SK-N-SH treated with all-trans-retinoic acid at 6 μM for 48 hours (cell line): ENCODE measurements around the gene SCMH1.

Source experiments
- ARNTL ChIP-seq: fragments of 450-650 bp; formaldehyde crosslinking; IDR thresholded peaks from 2 replicates; pipeline ENCODE4 v1.5.0; 2020; ENCODE audit warnings: low read depth, mild to moderate bottlenecking, moderate library complexity, borderline replicate concordance
- CREB5 ChIP-seq: fragments of 250-450 bp; sonication (Bioruptor Pico); IDR thresholded peaks from 2 replicates; pipeline ENCODE4 v1.5.1; 2020; ENCODE audit warnings: low read depth, mild to moderate bottlenecking, moderate library complexity
- CSRNP3 ChIP-seq: fragments of 250-450 bp; sonication (Bioruptor Pico); IDR thresholded peaks from 2 replicates; pipeline ENCODE4 v1.5.1; 2021; ENCODE audit warnings: mild to moderate bottlenecking, moderate library complexity
- OSR1 ChIP-seq: fragments of 250-450 bp; sonication (Bioruptor Pico); IDR thresholded peaks from 2 replicates; pipeline ENCODE4 v1.8.0; 2022; ENCODE audit warnings: moderate library complexity, mild to moderate bottlenecking, inconsistent platforms
- PATZ1 ChIP-seq: fragments of 250-450 bp; sonication (Bioruptor Pico); IDR thresholded peaks from 2 replicates; pipeline ENCODE4 v1.8.0; 2020; ENCODE audit warnings: mild to moderate bottlenecking, moderate library complexity, borderline replicate concordance
- ZFP30 ChIP-seq: fragments of 450-650 bp; formaldehyde crosslinking; IDR thresholded peaks from 2 replicates; pipeline ENCODE4 v1.5.0; 2022; ENCODE audit warnings: mild to moderate bottlenecking, moderate library complexity
- ZNF565 ChIP-seq: fragments of 450-650 bp; formaldehyde crosslinking; conservative IDR thresholded peaks from 2 replicates; pipeline ENCODE4 v1.5.0; 2020; ENCODE audit warnings: low read depth, mild to moderate bottlenecking, moderate library complexity
- ZNF70 ChIP-seq: fragments of 450-650 bp; formaldehyde crosslinking; IDR thresholded peaks from 2 replicates; pipeline ENCODE4 v1.5.0; 2020; ENCODE audit warnings: mild to moderate bottlenecking, moderate library complexity

GRCh38 chr1:41272601-41273000 is 30.5 kb upstream of the SCMH1 start:
- no peak for TF ChIP-seq OSR1 (CRISPR knock-in tag)
- TF ChIP-seq PATZ1 (CRISPR knock-in tag) = no peak
- no peak for TF ChIP-seq ZFP30
- TF ChIP-seq ARNTL (CRISPR knock-in tag) = no peak
- TF ChIP-seq CREB5 (CRISPR knock-in tag) = no peak
- no peak for TF ChIP-seq CSRNP3
- TF ChIP-seq ZNF70 (CRISPR knock-in tag) = no peak
- TF ChIP-seq ZNF565 = no peak
